K562 (cell line): ENCODE measurements around the gene EFNA2. TPM values are rescaled to one million over a fixed set of nuclear protein-coding genes. Genes with fewer than 3 reads are reported as not detected.
A peak's percentile ranks its signal among the peaks of the same experiment; 100 is the strongest.

Source experiments
- ARHGAP35 ChIP-seq: fragments of 450-650 bp; IDR thresholded peaks from 2 replicates; pipeline ENCODE4 v1.6.1; 2018; ENCODE audit not compliant: partially characterized antibody
- ARNT ChIP-seq, 2 experiments: fragments of 450-650 bp; IDR thresholded peaks; 2 replicates each; pipeline ENCODE4 v1.6.1; 2016; ENCODE audit warnings: mild to moderate bottlenecking in 1 of 2
- CTCF ChIP-seq, 3 experiments: IDR thresholded peaks in 2 of 3; conservative IDR thresholded peaks in 1 of 3; 2 replicates each; pipeline ENCODE4 v1.5.1; 2011 to 2012; ENCODE audit warnings: low read length in 3 of 3, mild to moderate bottlenecking in 3 of 3, control low read depth in 2 of 3, improper control_type of control experiment in 1 of 3, inconsistent platforms in 1 of 3, low read depth in 1 of 3, mixed read lengths in 1 of 3, moderate library complexity in 1 of 3; ENCODE audit not compliant: insufficient read depth in 2 of 3
- GATA2 ChIP-seq: sonication (generic); formaldehyde crosslinking; IDR thresholded peaks from 2 replicates; pipeline ENCODE4 v1.4.0; 2020; ENCODE audit warnings: mild to moderate bottlenecking, missing genetic modification reagents
- IFI16 ChIP-seq: fragments of 250-450 bp; sonication (Bioruptor Pico); IDR thresholded peaks from 2 replicates; pipeline ENCODE4 v2.1.2; 2022; ENCODE audit warnings: mild to moderate bottlenecking, inconsistent platforms
- KDM5B ChIP-seq: fragments of 200-600 bp; sonication (generic); IDR thresholded peaks from 2 replicates; pipeline ENCODE4 v1.6.1; 2012; ENCODE audit warnings: low read depth, mild to moderate bottlenecking, moderate library complexity, low read length, control low read depth, inconsistent platforms; ENCODE audit not compliant: insufficient replicate concordance
- MAX ChIP-seq: sonication (generic); formaldehyde crosslinking; IDR thresholded peaks from 2 replicates; pipeline ENCODE4 v1.9.0; 2022; ENCODE audit warnings: mild to moderate bottlenecking, missing genetic modification reagents
- MITF ChIP-seq: IDR thresholded peaks from 2 replicates; pipeline ENCODE4 v1.6.1; 2014; ENCODE audit warnings: antibody characterized with exemption
- NFRKB ChIP-seq: fragments of 450-650 bp; IDR thresholded peaks from 2 replicates; pipeline ENCODE4 v1.6.1; 2016; ENCODE audit warnings: low read depth
- NR4A1 ChIP-seq, 2 experiments: fragments of 250-450 bp in 1 of 2; fragments of 450-650 bp in 1 of 2; sonication (Bioruptor Pico) in 1 of 2; IDR thresholded peaks; 2 replicates each; pipeline versions ENCODE4 v1.4.0 to v1.6.1; 2016 to 2020; ENCODE audit warnings: mild to moderate bottlenecking in 2 of 2, missing compliant biosample characterization in 1 of 2, missing genetic modification characterization in 1 of 2, moderate library complexity in 1 of 2
- RB1 ChIP-seq: fragments of 450-650 bp; IDR thresholded peaks from 2 replicates; pipeline ENCODE4 v1.6.1; 2017; ENCODE audit warnings: low read depth, mild to moderate bottlenecking
- SIRT6 ChIP-seq: IDR thresholded peaks from one replicate; pipeline ENCODE4 v1.6.1; 2012; ENCODE audit warnings: low read depth, mild to moderate bottlenecking, control low read depth, inconsistent platforms, low read length, moderate library complexity
- TAL1 ChIP-seq: fragments of 450-650 bp; IDR thresholded peaks from 2 replicates; pipeline ENCODE4 v1.6.1; 2016; ENCODE audit warnings: mild to moderate bottlenecking
- THRAP3 ChIP-seq: fragments of 450-650 bp; IDR thresholded peaks from 2 replicates; pipeline ENCODE4 v1.6.1; 2016; ENCODE audit warnings: mild to moderate bottlenecking, inconsistent platforms, borderline replicate concordance
- THRB ChIP-seq: fragments of 450-650 bp; formaldehyde crosslinking; conservative IDR thresholded peaks from 2 replicates; pipeline ENCODE4 v1.4.0; 2022; ENCODE audit warnings: mild to moderate bottlenecking, missing genetic modification characterization
- ZBTB11 ChIP-seq, 3 experiments: fragments of 200-800 bp in 1 of 3; fragments of 250-450 bp in 1 of 3; fragments of 450-650 bp in 1 of 3; sonication (Bioruptor Pico) in 1 of 3; sonication (Bioruptor generic) in 1 of 3; formaldehyde crosslinking in 1 of 3; IDR thresholded peaks; 2 replicates each; pipeline versions ENCODE4 v1.6.1 to v1.8.0; 2016 to 2022; ENCODE audit warnings: mild to moderate bottlenecking in 2 of 3, missing genetic modification characterization in 2 of 3, missing compliant biosample characterization in 1 of 3, moderate library complexity in 1 of 3
- ZFP91 ChIP-seq: sonication (generic); formaldehyde crosslinking; IDR thresholded peaks from 2 replicates; pipeline ENCODE4 v1.8.0; 2022; ENCODE audit warnings: mild to moderate bottlenecking, missing genetic modification reagents
- ZNF408 ChIP-seq: fragments of 250-450 bp; sonication (Bioruptor Pico); IDR thresholded peaks from 2 replicates; pipeline ENCODE4 v1.4.0; 2020; ENCODE audit warnings: low read depth, mild to moderate bottlenecking, moderate library complexity
- polyA plus RNA-seq, 8 experiments: library from polyadenylated mRNA; depleted of rRNA in 4 of 8; stranded (reverse) in 5 of 8; unstranded in 3 of 8; fragments of >200 nt; fragmentation: Nextera tagmentation in 2 of 8; fragmentation: Illumina TruSeq in 1 of 8; extraction: Ambion mirVana in 2 of 8; extraction: Trizol in 1 of 8; gene quantifications; 2 replicates each; pipeline versions ENCODE4 v1.2.1 to v1.2.3, GENCODE V29; 2011 to 2014; ENCODE audit warnings: inconsistent platforms in 1 of 8, missing spikeins in 1 of 8
- total RNA-seq, 7 experiments: library from RNA; depleted of rRNA in 6 of 7; stranded (reverse); fragments of >200 nt in 6 of 7; fragmentation: Illumina TruSeq in 2 of 7; extraction: Trizol in 2 of 7; gene quantifications; 2 replicates each; pipeline versions ENCODE4 v1.2.1 to v1.2.3, GENCODE V29; 2011 to 2021; ENCODE audit warnings: low replicate concordance in 1 of 7

Gene EFNA2
- total and polyA plus RNA-seq, 9 of the 15 experiments (the other 6 are each of a cell fraction or from before 2014, with no cell fraction given), result 0.11 to 0.44 (median 0.15) TPM; not detected in 6

GRCh38 chr19:1269065-1269477 is 16.6 kb upstream of the EFNA2 start, which contains the start of gene CIRBP (continued):
- no peak for TF ChIP-seq ZBTB11 (CRISPR knock-in tag; IDR thresholded peaks at IDR 0.05)
- no peak for TF ChIP-seq ARNT (IDR thresholded peaks at IDR 0.05)
- TF ChIP-seq MITF, result no peak
- TF ChIP-seq NR4A1 (CRISPR knock-in tag; IDR thresholded peaks at IDR 0.05), result no peak
- TF ChIP-seq NR4A1 (tag; IDR thresholded peaks at IDR 0.05), result no peak
- no peak for TF ChIP-seq SIRT6
- TF ChIP-seq ARHGAP35, result no peak
- peak; percentile 94 for TF ChIP-seq KDM5B
- TF ChIP-seq CTCF (IDR thresholded peaks at IDR 0.05 in 2 of 3, conservative IDR thresholded peaks at IDR 0.05 in 1 of 3; ENCODE audit: insufficient read depth in 2 of 3, low read depth in 1 of 3, low read length in 3 of 3), result no peak
- no peak for TF ChIP-seq ZFP91 (CRISPR knock-in tag)
- no peak for TF ChIP-seq TAL1
- TF ChIP-seq RB1, result no peak; the same call in 1 of the 2 replicates
- TF ChIP-seq THRAP3, result no peak
- no peak for TF ChIP-seq NFRKB
- no peak for TF ChIP-seq GATA2 (CRISPR knock-in tag)
- TF ChIP-seq MAX (CRISPR knock-in tag), result no peak; the same call in 1 of the 2 replicates
- no peak for TF ChIP-seq ZNF408 (CRISPR knock-in tag)
- no peak for TF ChIP-seq THRB (CRISPR knock-in tag)
- TF ChIP-seq IFI16 (CRISPR knock-in tag), result no peak
